GM23338 (cell line): Measurements from ENCODE around the gene DNAH17. TPM values are rescaled to one million over a fixed set of nuclear protein-coding genes. Genes with fewer than 3 reads are reported as not detected.

Experiments used
- ATAC-seq: fragments of 200-7000 bp; cut with Tn5 transposase; 3 replicates; pipeline ENCODE4 v1.9.1; 2020
- DNase-seq: peaks from one replicate; pipeline ENCODE4 v3.0.0-alpha.2; 2015; ENCODE audit warnings: low spot score
- H2AFZ ChIP-seq: fragments of 200-600 bp; sonication (generic); 2 replicates; pipeline ENCODE4 v1.8.0; 2016; ENCODE audit warnings: antibody characterized with exemption, mild to moderate bottlenecking, moderate library complexity
- H3F3A ChIP-seq: fragments of 200-600 bp; sonication (generic); replicated peaks from 2 replicates; pipeline ENCODE4 v1.8.0; 2017; ENCODE audit warnings: antibody characterized with exemption, mixed run types, low read depth
- H3K27ac ChIP-seq: fragments of 200-600 bp; sonication (generic); 2 replicates; pipeline ENCODE4 v1.6.1; 2016; ENCODE audit warnings: low read depth
- H3K27me3 ChIP-seq: fragments of 200-600 bp; sonication (generic); 2 replicates; pipeline ENCODE4 v1.8.0; 2016; ENCODE audit warnings: mild to moderate bottlenecking, mixed run types, moderate library complexity; ENCODE audit not compliant: insufficient read depth
- H3K36me3 ChIP-seq: fragments of 200-600 bp; sonication (generic); 2 replicates; pipeline ENCODE4 v1.8.0; 2016; ENCODE audit warnings: mild to moderate bottlenecking; ENCODE audit not compliant: insufficient read depth
- H3K4me1 ChIP-seq: fragments of 200-600 bp; sonication (generic); 2 replicates; pipeline ENCODE4 v1.8.0; 2016; ENCODE audit warnings: mild to moderate bottlenecking, moderate library complexity; ENCODE audit not compliant: insufficient read depth
- H3K4me2 ChIP-seq: fragments of 200-600 bp; sonication (generic); 2 replicates; pipeline ENCODE4 v1.7.1; 2017; ENCODE audit warnings: mixed run types
- H3K4me3 ChIP-seq: fragments of 200-600 bp; sonication (generic); 2 replicates; pipeline ENCODE4 v1.6.1; 2016; ENCODE audit warnings: mixed run types
- H3K79me2 ChIP-seq: fragments of 200-600 bp; sonication (generic); replicated peaks from 2 replicates; pipeline ENCODE4 v1.8.0; 2017; ENCODE audit warnings: mild to moderate bottlenecking; ENCODE audit not compliant: insufficient read depth
- H3K9me2 ChIP-seq: fragments of 200-600 bp; sonication (generic); 2 replicates; pipeline ENCODE4 v1.8.0; 2017; ENCODE audit not compliant: insufficient read depth
- H4K20me1 ChIP-seq: fragments of 200-600 bp; sonication (generic); replicated peaks from 2 replicates; pipeline ENCODE4 v1.8.0; 2017; ENCODE audit warnings: mild to moderate bottlenecking; ENCODE audit not compliant: insufficient read depth
- H3K27ac Mint-ChIP-seq: 2 replicates; pipeline ENCODE4 v1.8.0; 2020; ENCODE audit warnings: inconsistent platforms, mild to moderate bottlenecking, moderate library complexity, mixed read lengths
- H3K27me3 Mint-ChIP-seq: 3 replicates; pipeline ENCODE4 v1.8.0; 2022; ENCODE audit warnings: low read depth, mild to moderate bottlenecking, moderate library complexity, mixed read lengths, inconsistent platforms; ENCODE audit not compliant: insufficient read depth, poor library complexity
- H3K36me3 Mint-ChIP-seq: 3 replicates; pipeline ENCODE4 v1.8.0; 2021; ENCODE audit warnings: low read depth, mild to moderate bottlenecking, inconsistent platforms, moderate library complexity, mixed read lengths
- H3K4me1 Mint-ChIP-seq: 3 replicates; pipeline ENCODE4 v1.8.0; 2020; ENCODE audit warnings: mild to moderate bottlenecking, inconsistent platforms, mixed read lengths
- H3K4me3 Mint-ChIP-seq: 3 replicates; pipeline ENCODE4 v1.8.0; 2021; ENCODE audit warnings: moderate library complexity, mild to moderate bottlenecking, inconsistent platforms, mixed read lengths
- H3K9me3 Mint-ChIP-seq: 3 replicates; pipeline ENCODE4 v1.8.0; 2020; ENCODE audit warnings: moderate library complexity, mild to moderate bottlenecking, inconsistent platforms, mixed read lengths
- ETS1 ChIP-seq: IDR thresholded peaks from 2 replicates; pipeline ENCODE4 v1.6.1; 2016; ENCODE audit warnings: antibody characterized with exemption
- EZH2 ChIP-seq: fragments of 200-600 bp; sonication (generic); IDR thresholded peaks from one replicate; pipeline ENCODE4 v1.8.0; 2017; ENCODE audit warnings: antibody characterized with exemption, mild to moderate bottlenecking, low read depth; ENCODE audit not compliant: unreplicated experiment
- EZH2phosphoT487 ChIP-seq: fragments of 200-600 bp; sonication (generic); IDR thresholded peaks from one replicate; pipeline ENCODE4 v1.8.1; 2018; ENCODE audit warnings: antibody characterized with exemption; ENCODE audit not compliant: unreplicated experiment
- JUNB ChIP-seq: IDR thresholded peaks from one replicate; pipeline ENCODE4 v1.6.1; 2016; ENCODE audit warnings: antibody characterized with exemption; ENCODE audit not compliant: unreplicated experiment
- NANOG ChIP-seq: IDR thresholded peaks from 2 replicates; pipeline ENCODE4 v1.6.1; 2016; ENCODE audit warnings: antibody characterized with exemption, borderline replicate concordance
- POLR2AphosphoS5 ChIP-seq: IDR thresholded peaks from 2 replicates; pipeline ENCODE4 v1.6.1; 2016; ENCODE audit warnings: antibody characterized with exemption, low read depth
- REST ChIP-seq: IDR thresholded peaks from one replicate; pipeline ENCODE4 v1.6.1; 2018; ENCODE audit warnings: antibody characterized with exemption; ENCODE audit not compliant: unreplicated experiment
- STAT1 ChIP-seq: IDR thresholded peaks from one replicate; pipeline ENCODE4 v1.6.1; 2016; ENCODE audit warnings: antibody characterized with exemption; ENCODE audit not compliant: unreplicated experiment
- ZNF114 ChIP-seq: fragments of 250-450 bp; sonication (Bioruptor Pico); IDR thresholded peaks from 2 replicates; pipeline ENCODE4 v1.5.0; 2020; ENCODE audit warnings: mild to moderate bottlenecking, moderate library complexity
- ZNF331 ChIP-seq: fragments of 250-450 bp; sonication (Bioruptor Pico); IDR thresholded peaks from 2 replicates; pipeline ENCODE4 v1.5.0; 2020; ENCODE audit warnings: low read depth, mild to moderate bottlenecking, moderate library complexity
- polyA plus RNA-seq: library from polyadenylated mRNA; unstranded; fragments of >200 nt; fragmentation: Nextera tagmentation; extraction: Ambion mirVana; gene quantifications from 2 replicates; pipeline ENCODE4 v1.2.1, GENCODE V29; 2016
- total RNA-seq: library from RNA; depleted of rRNA; stranded (reverse); fragments of >200 nt; shearing (Covaris generic); gene quantifications from 2 replicates; pipeline ENCODE4 v1.2.3, GENCODE V29; 2014

Gene DNAH17
- total and polyA plus RNA-seq, 2 experiments from 2014 or later = 0.59 to 2.0 TPM

GRCh38 chr17:78396441-78397337 lies 180.5 kb downstream of the DNAH17 start:
- TF ChIP-seq REST (no peak), POLR2AphosphoS5 (no peak), ETS1 (no peak), NANOG (no peak), JUNB (no peak), EZH2phosphoT487 (no peak), ZNF331 (no peak), ZNF114 (CRISPR knock-in tag) (no peak), STAT1 (no peak)
- Mint-ChIP-seq H3K36me3 (peaks cover 77% of the 10 kb centered on the region), H3K4me3 (no peak overlapping the region), H3K27me3 (peaks cover 5% of the 10 kb centered on the region), H3K27ac (peak overlapping the region; percentile 37; the same call in 1 of the 2 replicates), H3K9me3 (no peaks in the 10 kb centered on the region), H3K4me1 (peaks cover 7% of the 10 kb centered on the region; the same call in 2 of the 3 replicates)
- no peak overlapping the region for H2AFZ ChIP-seq
- peak overlapping the region; percentile 76; the same call in 1 of the 2 replicates for H3K27ac ChIP-seq
- no peak overlapping the region for H3K4me3 ChIP-seq
- H3K79me2 ChIP-seq = peaks cover 56% of the 10 kb centered on the region
- ATAC-seq = no peak
- H3K4me1 ChIP-seq = no peaks in the 10 kb centered on the region
- no peaks in the 10 kb centered on the region for H3K27me3 ChIP-seq
- peaks cover 27% of the 10 kb centered on the region; the same call in 1 of the 2 replicates for H3K36me3 ChIP-seq
- 0 out of 2 replicates have a peak, but pooled peaks cover 2% of the 10 kb centered on the region for H3F3A ChIP-seq
- no peaks in the 10 kb centered on the region for H3K9me2 ChIP-seq
- no peak for DNase-seq
- no peak overlapping the region for H3K4me2 ChIP-seq
- H4K20me1 ChIP-seq = peaks cover 37% of the 10 kb centered on the region

GRCh38 chr17:78395155-78395554 lies 182.0 kb downstream of the DNAH17 start:
- no peak for ATAC-seq
- H3K36me3 ChIP-seq = peaks cover 27% of the 10 kb centered on the region; the same call in 1 of the 2 replicates
- H4K20me1 ChIP-seq = peaks cover 47% of the 10 kb centered on the region
- no peaks in the 10 kb centered on the region for H3K4me1 ChIP-seq
- Mint-ChIP-seq H3K4me3 (no peak overlapping the region), H3K9me3 (no peaks in the 10 kb centered on the region), H3K4me1 (peaks cover 14% of the 10 kb centered on the region), H3K27me3 (peaks cover 11% of the 10 kb centered on the region), H3K27ac (peak overlapping the region; percentile 62; the same call in 1 of the 2 replicates), H3K36me3 (peaks cover 66% of the 10 kb centered on the region)
- peaks cover 72% of the 10 kb centered on the region for H3K79me2 ChIP-seq
- H3K27ac ChIP-seq = no peak overlapping the region
- H3K4me2 ChIP-seq = no peak overlapping the region
- no peak overlapping the region for H3K4me3 ChIP-seq
- H2AFZ ChIP-seq = no peak overlapping the region
- no peaks in the 10 kb centered on the region for H3F3A ChIP-seq
- no peaks in the 10 kb centered on the region for H3K27me3 ChIP-seq
- no peak for DNase-seq
- H3K9me2 ChIP-seq = no peaks in the 10 kb centered on the region
- TF ChIP-seq POLR2AphosphoS5 (no peak), STAT1 (no peak), ETS1 (no peak), NANOG (no peak), EZH2phosphoT487 (no peak), EZH2 (no peak), JUNB (no peak)
